GM19043 (cell line): ENCODE data around the gene TMCO1.
A peak's percentile ranks its signal among the peaks of the same experiment; 100 is the strongest.
"Not testable (repeated sequence)": the region's sequence is repeated elsewhere in the genome, so short reads cannot be mapped to it uniquely, and the experiment has no call there.

Experiments
- ATAC-seq: cut with Tn5 transposase; IDR thresholded peaks from one replicate; pipeline ENCODE4 v1.9.1; 2021; ENCODE audit warnings: low read depth; ENCODE audit not compliant: unreplicated experiment

TMCO1 gene

GRCh38 chr1:165688046-165688445 is 80.6 kb downstream of the TMCO1 start:
- no peak for ATAC-seq

- ATAC-seq: peak; percentile 24
These were observed 81.7 kb downstream of the TMCO1 start for GRCh38 chr1:165686971-165687433.

- ATAC-seq: peak; percentile 70
These were observed 82.3 kb downstream of the TMCO1 start for GRCh38 chr1:165686121-165686970.

DNA sequence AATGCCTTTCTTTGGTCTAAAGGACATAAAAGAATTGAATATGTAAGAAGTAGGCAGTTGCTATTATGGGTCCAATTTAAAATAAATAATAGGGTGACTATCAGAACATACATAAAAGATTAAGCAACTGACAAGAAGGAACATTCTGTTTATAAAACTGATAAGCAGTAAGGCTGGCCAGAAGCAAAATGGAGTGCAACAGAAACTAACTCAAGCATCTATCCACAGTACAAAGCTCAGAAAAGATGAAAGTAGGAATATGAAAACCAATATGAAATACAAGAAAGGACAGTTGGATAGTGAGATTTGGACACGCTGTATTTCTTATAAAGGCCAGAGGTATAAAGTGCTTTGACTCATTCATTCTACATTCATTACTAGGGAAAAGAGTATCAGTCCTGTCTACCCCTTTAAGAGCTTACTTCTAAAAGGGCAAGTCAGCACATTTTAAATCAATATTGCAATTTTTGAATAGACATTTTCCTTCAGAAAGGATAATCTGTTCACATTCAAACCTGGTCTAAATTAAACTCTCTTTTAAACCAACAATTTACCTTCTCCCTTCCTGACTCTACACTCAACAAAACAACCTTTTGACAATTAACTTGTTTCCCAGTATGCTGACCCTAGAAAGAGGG is 84.7 kb downstream of the TMCO1 start:
- no peak for ATAC-seq

DNA sequence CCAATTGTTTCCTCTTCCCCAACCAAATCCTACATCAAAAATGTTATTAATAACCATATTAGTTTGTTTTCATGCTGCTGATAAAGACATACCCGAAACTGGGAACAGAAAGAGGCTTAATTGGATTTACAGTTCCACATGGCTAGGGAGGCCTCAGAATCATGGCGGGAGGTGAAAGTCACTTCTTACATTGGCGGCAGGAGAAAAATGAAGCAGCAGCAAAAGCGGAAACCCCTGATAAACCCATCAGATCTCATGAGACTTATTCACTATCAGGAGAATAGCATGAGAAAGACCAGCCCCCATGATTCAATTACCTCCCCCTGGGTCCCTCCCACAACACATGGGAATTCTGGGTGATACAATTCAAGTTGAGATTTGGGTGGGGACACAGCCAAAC is 87.9 kb downstream of the TMCO1 start:
- not testable (repeated sequence) for ATAC-seq

DNA sequence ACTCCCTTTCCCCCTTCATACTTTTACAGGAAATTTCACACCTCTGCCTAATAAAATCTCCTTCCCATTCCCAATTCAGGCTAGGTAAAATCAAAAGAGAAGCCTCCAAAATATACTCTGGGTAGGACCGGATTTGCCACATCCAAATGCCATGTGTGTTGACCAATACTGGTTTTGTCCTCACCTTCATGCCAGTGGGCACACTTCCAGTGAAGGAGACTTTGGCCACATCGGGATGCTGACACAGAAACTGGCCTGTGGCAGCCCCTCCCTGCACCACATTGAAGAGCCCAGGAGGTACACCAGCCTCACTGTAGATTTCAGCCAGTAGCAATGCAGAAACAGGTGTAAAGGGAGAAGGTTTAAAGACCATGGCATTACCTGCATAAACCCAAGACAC is 88.4 kb downstream of the TMCO1 start:
- no peak for ATAC-seq

- ATAC-seq: no peak
These were observed 89.2 kb downstream of the TMCO1 start for GRCh38 chr1:165679282-165680036.

DNA sequence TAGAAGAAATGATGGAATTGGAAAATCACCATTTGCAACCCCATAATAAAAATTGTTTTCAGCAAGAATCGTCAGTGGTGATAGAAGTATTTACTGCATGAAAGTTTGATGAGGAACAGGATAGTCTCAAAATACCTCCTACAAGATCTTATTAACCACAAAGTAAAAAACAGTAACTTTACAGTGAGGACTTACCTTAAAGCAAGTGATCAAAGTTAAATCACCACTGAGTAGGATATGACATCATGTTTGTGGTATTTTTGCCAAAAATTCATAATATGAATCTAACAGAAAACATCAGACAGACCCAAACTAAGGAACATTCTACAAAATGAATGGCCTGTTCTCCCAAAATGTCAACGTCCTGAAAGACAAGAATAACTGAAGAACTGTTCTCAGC is 90.2 kb downstream of the TMCO1 start:
- ATAC-seq: no peak
